Adrenal gland (tissue), 12 donors: ENCODE measurements around the gene PREPL. TPM values are rescaled to one million over a fixed set of nuclear protein-coding genes. Genes with fewer than 3 reads are reported as not detected.

Experiments used
- DNase-seq, 7 donors: peaks; one replicate each; pipeline ENCODE4 v3.0.0-alpha.2; 2019 to 2020
- H3K27ac ChIP-seq, 5 donors: fragments of 200-600 bp; sonication (generic) in 4 of 5; 1 replicate in 3 of 5; 2 replicates in 2 of 5; pipeline versions ENCODE4 v1.5.1 to v1.8.0; 2016 to 2020; ENCODE audit warnings: mild to moderate bottlenecking in 1 of 5
- H3K27me3 ChIP-seq: fragments of 200-600 bp; 2 replicates; pipeline ENCODE4 v1.8.0; 2021
- H3K36me3 ChIP-seq, 2 donors: fragments of 200-600 bp; replicated peaks in 1 of 2; 1 replicate in 1 of 2; 2 replicates in 1 of 2; pipeline versions ENCODE4 v1.5.1 to v1.8.0; 2018 to 2022
- H3K4me1 ChIP-seq, 2 donors: fragments of 200-600 bp; replicated peaks in 1 of 2; 1 replicate in 1 of 2; 2 replicates in 1 of 2; pipeline versions ENCODE4 v1.5.1 to v1.8.0; 2018 to 2021
- H3K4me3 ChIP-seq, 4 donors: fragments of 200-600 bp; sonication (generic) in 3 of 4; one replicate each; pipeline ENCODE4 v1.5.1; 2016 to 2018
- H3K9me3 ChIP-seq, 3 donors: fragments of 200-600 bp; sonication (generic) in 1 of 3; replicated peaks in 1 of 3; 1 replicate in 2 of 3; 2 replicates in 1 of 3; pipeline versions ENCODE4 v1.5.1 to v1.8.0; 2016 to 2021
- CTCF ChIP-seq, 6 experiments: fragments of 450-650 bp in 4 of 6; fragments of 200-600 bp in 2 of 6; sonication (generic) in 1 of 6; IDR thresholded peaks; 1 replicate in 5 of 6; 2 replicates in 1 of 6; pipeline versions ENCODE4 v1.5.1 to v1.8.0; 2016 to 2021; ENCODE audit warnings: antibody characterized with exemption in 6 of 6, mild to moderate bottlenecking in 2 of 6, moderate library complexity in 1 of 6
- POLR2A ChIP-seq, 2 donors: fragments of 450-650 bp; IDR thresholded peaks; one replicate each; pipeline ENCODE4 v1.6.1; 2017; ENCODE audit warnings: antibody characterized with exemption in 2 of 2, mild to moderate bottlenecking in 2 of 2, moderate library complexity in 1 of 2
- WGBS, 4 donors: extraction: QIAGEN DNeasy Blood & Tissue Kit in 2 of 4; methylation state at CpG; one replicate each; pipeline versions ENCODE4 v1.1.5 to v1.1.7; 2013 to 2017; 5-methylcytosine and 5-hydroxymethylcytosine counted together
- intact Hi-C, 2 donors: fragments of 100-400 bp; cut with DNase I; formaldehyde crosslinking; loops; one replicate each; pipeline versions ENCODE4 v1.14.1 to v1.15.0; 2022 to 2023
- polyA plus RNA-seq, 3 donors: library from polyadenylated mRNA; stranded (reverse); fragments of 200-250 nt in 2 of 3; fragments of 350-450 nt in 1 of 3; fragmentation: Illumina TruSeq in 1 of 3; extraction: RNeasy Lipid Tissue Mini Kit (QIAGEN cat#74804) in 1 of 3; gene quantifications; one replicate each; pipeline ENCODE4 v1.2.3, GENCODE V29; 2013 to 2014
- total RNA-seq, 9 donors: library from RNA; depleted of rRNA in 4 of 9; stranded (reverse); fragments of >200 nt in 4 of 9; fragments of 120-200 nt in 1 of 9; fragmentation: NEBNext Ultra II Directional in 1 of 9; extraction: Animal tissue kit (Norgen Biotek cat#: 25700) in 1 of 9; gene quantifications; one replicate each; pipeline versions ENCODE4 v1.1.0 to v1.2.4, GENCODE V29; 2013 to 2023
- donor health status: healthy with polysubstance abuse.
- donor health status: Bipolar disorder and iron deficiency.
- donor health status: DM: yes; HTN: yes; CAD: no.
- donor health status: DM: no; HTN: no; CAD: no.
- donor health status: DM: no; HTN: no; CAD: no.
- donor health status: DM: yes; HTN: yes; CAD: no.

PREPL gene
- total and polyA plus RNA-seq, 12 donors = 8.3 to 122 (median 61.6) TPM

GRCh38 chr2:44297431-44297830 is 63.9 kb downstream of the PREPL start:
- H3K36me3 ChIP-seq = no peaks in the 10 kb centered on the region
- no peak for TF ChIP-seq CTCF (IDR thresholded peaks at IDR 0.05)
- no peak for TF ChIP-seq POLR2A (IDR thresholded peaks at IDR 0.05)
- H3K9me3 ChIP-seq = no peaks in the 10 kb centered on the region
- H3K4me3 ChIP-seq = no peak overlapping the region
- intact Hi-C loops = loop anchor here in 1 of 2 donors (10.0 kb wide), 1 partner anchor 213 kb away; no protein-coding TSS in a partner anchor
- 83 to 92% (median 85%) methylated on average over 2 of the region's 2 CpGs for WGBS, 4 donors
- no peaks in the 10 kb centered on the region for H3K27me3 ChIP-seq
- no peak overlapping the region for H3K27ac ChIP-seq
- no peak for DNase-seq
- H3K4me1 ChIP-seq = no peaks in the 10 kb centered on the region

- intact Hi-C loops = loop anchor here in 1 of 2 donors (10.0 kb wide), 1 partner anchor 212 kb away; no protein-coding TSS in a partner anchor
- 85 to 91% (median 89%) methylated on average over 4 to 5 of the region's 5 CpGs for WGBS, 4 donors
These were observed 64.6 kb downstream of the PREPL start for GRCh38 chr2:44296653-44297052.

GRCh38 chr2:44295633-44296359 is 65.5 kb downstream of the PREPL start:
- Histone ChIP-seq H3K27ac (no peak overlapping the region), H3K9me3 (no peaks in the 10 kb centered on the region), H3K27me3 (no peaks in the 10 kb centered on the region), H3K4me1 (peaks cover 9 to 10% of the 10 kb centered on the region in 2 donors), H3K36me3 (no peaks in the 10 kb centered on the region), H3K4me3 (no peak overlapping the region)
- intact Hi-C loops = loop anchor here in 1 of 2 donors (10.0 kb wide), 1 partner anchor 211 kb away; no protein-coding TSS in a partner anchor
- DNase-seq = no peak
- 76 to 87% (median 85%) methylated on average over 8 of the region's 8 CpGs for WGBS, 4 donors
- TF ChIP-seq POLR2A (IDR thresholded peaks at IDR 0.05) (no peak), CTCF (IDR thresholded peaks at IDR 0.05) (no peak)

More at GRCh38 chr2:44296653-44297052, 64.6 kb downstream of the PREPL start:
- Histone ChIP-seq H3K27me3 (no peaks in the 10 kb centered on the region), H3K4me3 (no peak overlapping the region), H3K9me3 (no peaks in the 10 kb centered on the region), H3K27ac (no peak overlapping the region), H3K4me1 (peaks cover 0 to 3% of the 10 kb centered on the region in 2 donors), H3K36me3 (no peaks in the 10 kb centered on the region)
- DNase-seq = no peak
- TF ChIP-seq POLR2A (IDR thresholded peaks at IDR 0.05) (no peak), CTCF (IDR thresholded peaks at IDR 0.05) (no peak)

- intact Hi-C loops = loop anchor here in 1 of 2 donors (10.0 kb wide), 1 partner anchor 210 kb away; no protein-coding TSS in a partner anchor
- Histone ChIP-seq H3K27ac (no peak overlapping the region), H3K4me3 (no peak overlapping the region), H3K36me3 (no peaks in the 10 kb centered on the region), H3K27me3 (no peaks in the 10 kb centered on the region), H3K4me1 (peaks cover 9 to 10% of the 10 kb centered on the region in 2 donors), H3K9me3 (no peaks in the 10 kb centered on the region)
- DNase-seq = peak in 2 of 7 donors; percentile 11 to 13
- TF ChIP-seq POLR2A (IDR thresholded peaks at IDR 0.05) (no peak), CTCF (IDR thresholded peaks at IDR 0.05) (no peak)
- WGBS, 4 donors = 67 to 81% (median 74%) methylated on average over 5 of the region's 5 CpGs
These were observed 66.2 kb downstream of the PREPL start for GRCh38 chr2:44295113-44295512.
